Neural progenitor cell (in vitro differentiated cells): ENCODE data around the gene E2F8. TPM values are rescaled to one million over a fixed set of nuclear protein-coding genes. Genes with fewer than 3 reads are reported as not detected.

Source experiments
- DNase-seq: peaks from one replicate; pipeline ENCODE4 v3.0.0-alpha.2; 2016; ENCODE audit warnings: low spot score
- H2AFZ ChIP-seq: fragments of 200-600 bp; sonication (generic); replicated peaks from 2 replicates; pipeline ENCODE4 v1.6.1; 2016; ENCODE audit warnings: antibody characterized with exemption
- H3F3A ChIP-seq: fragments of 200-600 bp; sonication (generic); 2 replicates; pipeline ENCODE4 v1.6.1; 2016; ENCODE audit warnings: antibody characterized with exemption, low read depth
- H3K27ac ChIP-seq: fragments of 200-600 bp; sonication (generic); 2 replicates; pipeline ENCODE4 v1.5.1; 2016; ENCODE audit warnings: mild to moderate bottlenecking
- H3K27me3 ChIP-seq: fragments of 200-600 bp; sonication (generic); 2 replicates; pipeline ENCODE4 v1.6.1; 2016; ENCODE audit warnings: mild to moderate bottlenecking, moderate library complexity
- H3K36me3 ChIP-seq: fragments of 200-600 bp; sonication (generic); 2 replicates; pipeline ENCODE4 v1.5.1; 2016
- H3K4me1 ChIP-seq: fragments of 200-600 bp; sonication (generic); 2 replicates; pipeline ENCODE4 v1.6.1; 2016; ENCODE audit warnings: mixed run types
- H3K4me2 ChIP-seq: fragments of 200-600 bp; sonication (generic); 2 replicates; pipeline ENCODE4 v1.6.1; 2016
- H3K4me3 ChIP-seq: fragments of 200-600 bp; sonication (generic); 2 replicates; pipeline ENCODE4 v1.5.1; 2016
- H3K79me2 ChIP-seq: fragments of 200-600 bp; sonication (generic); 2 replicates; pipeline ENCODE4 v1.6.1; 2016; ENCODE audit warnings: low read depth
- H3K9ac ChIP-seq: fragments of 200-600 bp; sonication (generic); 2 replicates; pipeline ENCODE4 v1.6.1; 2016
- H3K9me3 ChIP-seq: fragments of 200-600 bp; sonication (generic); 2 replicates; pipeline ENCODE4 v1.5.1; 2016; ENCODE audit warnings: low read depth
- H4K20me1 ChIP-seq: fragments of 200-600 bp; sonication (generic); 2 replicates; pipeline ENCODE4 v1.6.1; 2016; ENCODE audit warnings: low read depth
- H3K27ac Mint-ChIP-seq: 3 replicates; pipeline ENCODE4 v1.8.0; 2021; ENCODE audit warnings: mixed read lengths
- H3K27me3 Mint-ChIP-seq: 2 replicates; pipeline ENCODE4 v1.8.0; 2022; ENCODE audit warnings: low read depth, mild to moderate bottlenecking, inconsistent platforms, moderate library complexity, mixed read lengths; ENCODE audit not compliant: insufficient read depth
- H3K36me3 Mint-ChIP-seq: 3 replicates; pipeline ENCODE4 v1.8.0; 2021; ENCODE audit warnings: mixed read lengths
- H3K4me1 Mint-ChIP-seq: 3 replicates; pipeline ENCODE4 v1.8.0; 2021; ENCODE audit warnings: mixed read lengths
- H3K4me3 Mint-ChIP-seq: 3 replicates; pipeline ENCODE4 v1.8.0; 2021; ENCODE audit warnings: mild to moderate bottlenecking, moderate library complexity, mixed read lengths
- H3K9me3 Mint-ChIP-seq: 3 replicates; pipeline ENCODE4 v1.8.0; 2020; ENCODE audit warnings: mixed read lengths
- CTCF ChIP-seq: fragments of 200-600 bp; sonication (generic); IDR thresholded peaks from 2 replicates; pipeline ENCODE4 v1.5.1; 2017; ENCODE audit warnings: antibody characterized with exemption, mild to moderate bottlenecking
- EZH2 ChIP-seq: fragments of 200-600 bp; sonication (generic); IDR thresholded peaks from 2 replicates; pipeline ENCODE4 v1.6.1; 2017; ENCODE audit warnings: antibody characterized with exemption, mild to moderate bottlenecking, moderate library complexity
- EZH2phosphoT487 ChIP-seq: fragments of 200-600 bp; sonication (generic); IDR thresholded peaks from 2 replicates; pipeline ENCODE4 v1.6.1; 2017; ENCODE audit warnings: antibody characterized with exemption
- total RNA-seq: library from RNA; depleted of rRNA; stranded (reverse); fragments of >200 nt; gene quantifications from 2 replicates; pipeline ENCODE4 v1.2.3, GENCODE V29; 2015; ENCODE audit warnings: low replicate concordance

The E2F8 gene
- total RNA-seq, 1 donor from 2014 or later, result 5.7 TPM

GRCh38 chr11:19199771-19200170 lies 41.0 kb downstream of the E2F8 start:
- no peaks in the 10 kb centered on the region for H3K4me1 ChIP-seq
- no peak overlapping the region for H3K4me3 Mint-ChIP-seq
- H3K27ac Mint-ChIP-seq, result no peak overlapping the region
- peaks cover 2% of the 10 kb centered on the region for H3K4me1 Mint-ChIP-seq
- no peaks in the 10 kb centered on the region for H4K20me1 ChIP-seq
- H3K27me3 ChIP-seq, result no peaks in the 10 kb centered on the region
- H3K27ac ChIP-seq, result no peak overlapping the region
- H3K9ac ChIP-seq, result no peak overlapping the region
- peaks cover 9% of the 10 kb centered on the region for H3K27me3 Mint-ChIP-seq
- peaks cover 3% of the 10 kb centered on the region for H3K9me3 Mint-ChIP-seq
- TF ChIP-seq CTCF (no peak), EZH2phosphoT487 (no peak), EZH2 (no peak)
- H3K36me3 ChIP-seq, result no peaks in the 10 kb centered on the region
- DNase-seq, result no peak
- H3F3A ChIP-seq, result no peaks in the 10 kb centered on the region
- H3K4me2 ChIP-seq, result no peak overlapping the region
- H3K4me3 ChIP-seq, result no peak overlapping the region
- H3K79me2 ChIP-seq, result no peaks in the 10 kb centered on the region
- H2AFZ ChIP-seq, result no peak overlapping the region
- H3K36me3 Mint-ChIP-seq, result no peaks in the 10 kb centered on the region
- H3K9me3 ChIP-seq, result no peaks in the 10 kb centered on the region

- Histone ChIP-seq H3K27me3 (no peaks in the 10 kb centered on the region), H3K4me3 (no peak overlapping the region), H3K4me2 (no peak overlapping the region), H3K79me2 (no peaks in the 10 kb centered on the region), H4K20me1 (no peaks in the 10 kb centered on the region), H2AFZ (no peak overlapping the region), H3K36me3 (no peaks in the 10 kb centered on the region), H3K9me3 (no peaks in the 10 kb centered on the region), H3F3A (no peaks in the 10 kb centered on the region), H3K9ac (no peak overlapping the region), H3K27ac (no peak overlapping the region), H3K4me1 (no peaks in the 10 kb centered on the region)
- DNase-seq, result no peak
- Mint-ChIP-seq H3K4me1 (peaks cover 3% of the 10 kb centered on the region), H3K9me3 (peaks cover 3% of the 10 kb centered on the region), H3K27ac (no peak overlapping the region), H3K27me3 (peaks cover 9% of the 10 kb centered on the region), H3K4me3 (no peak overlapping the region), H3K36me3 (no peaks in the 10 kb centered on the region)
- TF ChIP-seq EZH2 (no peak), CTCF (no peak), EZH2phosphoT487 (no peak)
These were observed 41.7 kb downstream of the E2F8 start for GRCh38 chr11:19199048-19199447.

GRCh38 chr11:19196432-19196831 lies 44.3 kb downstream of the E2F8 start:
- Histone ChIP-seq H3K4me3 (no peak overlapping the region), H3K4me2 (no peak overlapping the region), H3K79me2 (no peaks in the 10 kb centered on the region), H3F3A (no peaks in the 10 kb centered on the region), H3K36me3 (no peaks in the 10 kb centered on the region), H2AFZ (no peak overlapping the region), H3K27ac (no peak overlapping the region), H3K27me3 (no peaks in the 10 kb centered on the region), H4K20me1 (no peaks in the 10 kb centered on the region), H3K4me1 (no peaks in the 10 kb centered on the region), H3K9ac (no peak overlapping the region), H3K9me3 (no peaks in the 10 kb centered on the region)
- DNase-seq, result no peak
- H3K9me3 Mint-ChIP-seq, result no peaks in the 10 kb centered on the region
- H3K4me3 Mint-ChIP-seq, result no peak overlapping the region
- TF ChIP-seq CTCF (no peak), EZH2phosphoT487 (no peak), EZH2 (no peak)
- H3K27ac Mint-ChIP-seq, result no peak overlapping the region
- H3K4me1 Mint-ChIP-seq, result peaks cover 10% of the 10 kb centered on the region
- peaks cover 16% of the 10 kb centered on the region for H3K27me3 Mint-ChIP-seq
- no peaks in the 10 kb centered on the region for H3K36me3 Mint-ChIP-seq
